Measurements from ENCODE around the gene GLT6D1.

Gene GLT6D1

GRCh38 chr9:135586601-135587109, 52.7 kb downstream of the GLT6D1 start:
- no peaks in the 10 kb centered on the region for H3K4me1 ChIP-seq (ENCODE audit: control insufficient read depth, insufficient read depth, low read length)
- no peaks in the 10 kb centered on the region for H3K9me3 ChIP-seq (ENCODE audit: control insufficient read depth, low read length)
- no peaks in the 10 kb centered on the region for H3K27me3 ChIP-seq (ENCODE audit: control insufficient read depth, insufficient read depth, low read length, poor library complexity, severe bottlenecking)
- no peaks in the 10 kb centered on the region for H3K36me3 ChIP-seq (ENCODE audit: control insufficient read depth, insufficient read depth, low read length)
- no peak overlapping the region for H3K27ac ChIP-seq (ENCODE audit: insufficient read depth, low read depth, low read length, poor library complexity, severe bottlenecking)
- 78 to 79% methylated on average over 15 of the region's 15 CpGs for WGBS, 2 experiments
- no peak overlapping the region for H3K4me3 ChIP-seq (ENCODE audit: insufficient read depth, low read depth, low read length)

GRCh38 chr9:135584934-135585333, 54.4 kb downstream of the GLT6D1 start:
- Histone ChIP-seq H3K27me3 (ENCODE audit: control insufficient read depth, insufficient read depth, low read length, poor library complexity, severe bottlenecking) (no peaks in the 10 kb centered on the region), H3K27ac (ENCODE audit: insufficient read depth, low read depth, low read length, poor library complexity, severe bottlenecking) (no peak overlapping the region), H3K4me3 (ENCODE audit: insufficient read depth, low read depth, low read length) (no peak overlapping the region), H3K4me1 (ENCODE audit: control insufficient read depth, insufficient read depth, low read length) (no peaks in the 10 kb centered on the region), H3K9me3 (ENCODE audit: control insufficient read depth, low read length) (no peaks in the 10 kb centered on the region), H3K36me3 (ENCODE audit: control insufficient read depth, insufficient read depth, low read length) (no peaks in the 10 kb centered on the region)
- 87% methylated on average over 15 to 16 of the region's 16 CpGs for WGBS, 2 experiments

GRCh38 chr9:135584371-135584770, 55.0 kb downstream of the GLT6D1 start:
- H3K27ac ChIP-seq (ENCODE audit: insufficient read depth, low read depth, low read length, poor library complexity, severe bottlenecking): no peak overlapping the region
- no peaks in the 10 kb centered on the region for H3K36me3 ChIP-seq (ENCODE audit: control insufficient read depth, insufficient read depth, low read length)
- 89 to 90% methylated on average over 5 of the region's 5 CpGs for WGBS, 2 experiments
- no peaks in the 10 kb centered on the region for H3K27me3 ChIP-seq (ENCODE audit: control insufficient read depth, insufficient read depth, low read length, poor library complexity, severe bottlenecking)
- no peaks in the 10 kb centered on the region for H3K4me1 ChIP-seq (ENCODE audit: control insufficient read depth, insufficient read depth, low read length)
- no peaks in the 10 kb centered on the region for H3K9me3 ChIP-seq (ENCODE audit: control insufficient read depth, low read length)
- no peak overlapping the region for H3K4me3 ChIP-seq (ENCODE audit: insufficient read depth, low read depth, low read length)

GRCh38 chr9:135583688-135584011, 55.7 kb downstream of the GLT6D1 start:
- Histone ChIP-seq H3K36me3 (ENCODE audit: control insufficient read depth, insufficient read depth, low read length) (no peaks in the 10 kb centered on the region), H3K27ac (ENCODE audit: insufficient read depth, low read depth, low read length, poor library complexity, severe bottlenecking) (no peak overlapping the region), H3K9me3 (ENCODE audit: control insufficient read depth, low read length) (no peaks in the 10 kb centered on the region), H3K4me3 (ENCODE audit: insufficient read depth, low read depth, low read length) (no peak overlapping the region), H3K27me3 (ENCODE audit: control insufficient read depth, insufficient read depth, low read length, poor library complexity, severe bottlenecking) (no peaks in the 10 kb centered on the region), H3K4me1 (ENCODE audit: control insufficient read depth, insufficient read depth, low read length) (no peaks in the 10 kb centered on the region)
- 95 to 97% methylated on average over 16 of the region's 16 CpGs for WGBS, 2 experiments

DNA sequence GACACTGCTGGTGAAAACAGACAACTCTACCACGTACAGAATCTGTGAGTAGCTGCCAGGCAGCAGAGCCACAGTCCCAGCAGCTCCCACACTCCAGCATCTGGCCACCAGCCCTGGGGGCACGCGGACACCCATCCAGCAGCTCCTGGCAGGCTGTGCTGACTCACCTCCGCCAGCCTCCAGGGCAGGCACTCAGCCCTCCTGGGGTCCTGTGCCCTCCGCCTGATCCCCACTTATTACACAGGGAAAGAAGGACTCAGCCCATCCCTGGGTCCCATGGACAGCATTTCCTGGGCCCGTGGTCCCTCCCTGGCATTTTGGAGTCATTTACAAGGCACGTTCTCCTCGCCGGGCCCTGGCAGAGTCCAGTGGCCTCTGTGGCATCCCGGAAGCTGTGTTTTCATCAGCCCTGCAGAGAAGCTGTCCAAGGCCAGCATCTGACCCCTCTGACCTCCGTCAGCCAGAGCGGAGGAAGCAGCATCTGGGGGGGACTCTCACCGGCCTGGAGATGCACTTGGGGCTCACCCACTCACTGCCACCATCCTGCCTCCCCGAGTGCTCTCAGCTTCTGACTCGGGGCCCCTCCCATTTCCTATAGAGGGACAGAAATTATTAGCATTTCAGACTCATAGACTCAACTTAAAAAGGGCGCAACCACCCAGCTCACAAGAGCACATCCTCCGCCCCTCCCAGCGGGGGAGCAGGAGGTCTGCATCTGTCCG, 56.2 kb downstream of the GLT6D1 start:
- H3K27me3 ChIP-seq (ENCODE audit: control insufficient read depth, insufficient read depth, low read length, poor library complexity, severe bottlenecking): no peaks in the 10 kb centered on the region
- no peak overlapping the region for H3K4me3 ChIP-seq (ENCODE audit: insufficient read depth, low read depth, low read length)
- H3K27ac ChIP-seq (ENCODE audit: insufficient read depth, low read depth, low read length, poor library complexity, severe bottlenecking): no peak overlapping the region
- H3K4me1 ChIP-seq (ENCODE audit: control insufficient read depth, insufficient read depth, low read length): no peaks in the 10 kb centered on the region
- WGBS, 2 experiments: 90 to 92% methylated on average over 19 of the region's 19 CpGs
- no peaks in the 10 kb centered on the region for H3K9me3 ChIP-seq (ENCODE audit: control insufficient read depth, low read length)
- H3K36me3 ChIP-seq (ENCODE audit: control insufficient read depth, insufficient read depth, low read length): no peaks in the 10 kb centered on the region

DNA sequence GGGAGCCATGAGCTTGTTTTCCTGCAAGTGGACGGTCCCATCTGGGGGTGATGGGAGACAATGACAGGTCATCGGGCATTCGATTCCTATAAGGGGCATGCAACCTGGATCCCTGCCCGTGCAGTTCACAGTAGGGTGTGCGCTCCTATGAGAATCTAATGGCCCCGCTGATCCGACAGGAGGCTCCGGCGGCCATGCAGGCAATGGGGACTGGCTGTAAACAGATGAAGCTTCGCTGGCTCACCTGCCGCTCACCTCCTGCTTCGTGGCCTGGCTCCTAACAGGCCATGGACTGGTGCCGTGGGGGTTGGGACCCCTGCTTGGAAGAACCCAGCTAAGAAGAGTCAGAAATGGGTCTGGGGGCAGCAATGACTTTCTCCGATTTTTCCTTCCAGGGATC, 56.8 kb downstream of the GLT6D1 start:
- 95 to 96% methylated on average over 14 of the region's 14 CpGs for WGBS, 2 experiments
- Histone ChIP-seq H3K4me1 (ENCODE audit: control insufficient read depth, insufficient read depth, low read length) (no peaks in the 10 kb centered on the region), H3K9me3 (ENCODE audit: control insufficient read depth, low read length) (no peaks in the 10 kb centered on the region), H3K27me3 (ENCODE audit: control insufficient read depth, insufficient read depth, low read length, poor library complexity, severe bottlenecking) (no peaks in the 10 kb centered on the region), H3K27ac (ENCODE audit: insufficient read depth, low read depth, low read length, poor library complexity, severe bottlenecking) (no peak overlapping the region), H3K4me3 (ENCODE audit: insufficient read depth, low read depth, low read length) (no peak overlapping the region), H3K36me3 (ENCODE audit: control insufficient read depth, insufficient read depth, low read length) (no peaks in the 10 kb centered on the region)

DNA sequence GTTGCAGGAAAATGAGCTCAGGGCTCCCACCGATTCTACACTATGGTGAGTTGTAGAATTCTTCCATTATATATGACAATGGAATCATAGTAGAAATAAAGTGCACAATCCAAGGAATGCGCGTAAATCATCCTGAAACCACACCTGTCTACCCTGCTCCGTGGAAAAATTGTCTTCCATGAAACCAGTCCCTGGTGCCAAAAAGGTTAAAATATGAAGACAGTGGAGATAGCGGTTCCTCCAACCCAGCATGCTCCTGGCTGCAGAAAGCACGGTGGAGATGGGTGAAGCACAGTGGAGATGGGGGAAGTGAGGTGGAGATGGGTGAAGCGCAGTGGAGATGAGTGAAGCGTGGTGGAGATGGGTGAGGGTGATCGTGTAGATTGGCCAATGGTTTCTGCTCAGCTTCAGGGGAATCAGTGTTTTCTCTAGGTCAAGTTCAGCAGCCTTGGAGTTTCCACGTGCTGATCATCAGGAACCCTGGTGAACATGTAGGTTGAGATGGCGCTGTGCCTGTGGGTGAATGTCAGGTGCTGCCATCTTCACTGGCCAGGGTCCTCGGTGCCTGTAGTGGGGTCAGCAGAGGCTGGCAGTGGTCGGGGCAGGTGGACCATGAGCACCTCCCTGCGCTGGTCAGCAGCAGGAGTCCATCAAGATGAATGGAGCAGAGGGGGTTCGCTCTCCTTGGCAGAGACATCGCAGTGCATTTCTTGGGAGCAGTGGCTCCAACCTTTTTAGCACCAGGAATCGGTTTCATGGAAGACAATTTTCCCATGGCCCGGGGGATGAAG, 57.5 kb downstream of the GLT6D1 start:
- Histone ChIP-seq H3K4me1 (ENCODE audit: control insufficient read depth, insufficient read depth, low read length) (no peaks in the 10 kb centered on the region), H3K4me3 (ENCODE audit: insufficient read depth, low read depth, low read length) (no peak overlapping the region), H3K27me3 (ENCODE audit: control insufficient read depth, insufficient read depth, low read length, poor library complexity, severe bottlenecking) (no peaks in the 10 kb centered on the region), H3K36me3 (ENCODE audit: control insufficient read depth, insufficient read depth, low read length) (no peaks in the 10 kb centered on the region), H3K9me3 (ENCODE audit: control insufficient read depth, low read length) (no peaks in the 10 kb centered on the region), H3K27ac (ENCODE audit: insufficient read depth, low read depth, low read length, poor library complexity, severe bottlenecking) (no peak overlapping the region)
- 93 to 95% methylated on average over 17 to 18 of the region's 18 CpGs for WGBS, 2 experiments

DNA sequence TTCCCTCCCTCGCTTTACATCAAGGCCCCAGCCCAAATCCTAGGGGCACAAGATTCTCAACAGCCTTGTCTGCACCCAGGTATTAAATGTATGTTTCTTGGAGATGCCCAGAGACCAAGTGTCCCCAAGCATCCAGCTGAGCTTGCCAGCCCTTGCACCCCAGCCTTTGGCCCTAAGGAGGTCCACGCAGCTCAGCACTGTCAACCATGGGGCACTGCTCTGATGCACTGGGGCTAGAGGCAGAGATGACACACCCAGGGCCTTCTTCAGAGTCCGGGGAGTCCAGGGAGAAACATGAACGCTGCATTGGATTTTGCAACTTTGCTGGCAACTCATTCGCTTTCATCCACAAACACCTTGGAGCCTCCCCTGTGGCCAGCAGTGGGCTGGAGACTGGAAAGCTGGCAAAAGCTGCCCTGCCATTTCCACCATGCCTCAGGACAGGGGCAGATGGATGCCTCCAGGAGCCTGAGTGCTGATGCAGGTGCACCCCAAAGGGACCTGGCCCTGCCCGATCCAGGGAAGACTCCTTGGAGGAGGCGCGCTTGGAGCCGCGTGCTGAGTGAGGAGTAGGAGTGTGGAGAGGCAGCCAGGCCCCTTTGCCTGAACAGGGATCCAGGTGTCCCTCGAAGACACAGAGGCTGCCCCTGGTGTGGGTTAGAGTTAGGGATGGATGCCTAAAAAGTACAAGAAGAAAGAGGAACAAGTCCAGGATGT, 58.5 kb downstream of the GLT6D1 start:
- no peaks in the 10 kb centered on the region for H3K36me3 ChIP-seq (ENCODE audit: control insufficient read depth, insufficient read depth, low read length)
- no peaks in the 10 kb centered on the region for H3K9me3 ChIP-seq (ENCODE audit: control insufficient read depth, low read length)
- H3K27ac ChIP-seq (ENCODE audit: insufficient read depth, low read depth, low read length, poor library complexity, severe bottlenecking): no peak overlapping the region
- no peaks in the 10 kb centered on the region for H3K4me1 ChIP-seq (ENCODE audit: control insufficient read depth, insufficient read depth, low read length)
- WGBS, 2 experiments: 95% methylated on average over 11 of the region's 11 CpGs
- H3K4me3 ChIP-seq (ENCODE audit: insufficient read depth, low read depth, low read length): no peak overlapping the region
- no peaks in the 10 kb centered on the region for H3K27me3 ChIP-seq (ENCODE audit: control insufficient read depth, insufficient read depth, low read length, poor library complexity, severe bottlenecking)

DNA sequence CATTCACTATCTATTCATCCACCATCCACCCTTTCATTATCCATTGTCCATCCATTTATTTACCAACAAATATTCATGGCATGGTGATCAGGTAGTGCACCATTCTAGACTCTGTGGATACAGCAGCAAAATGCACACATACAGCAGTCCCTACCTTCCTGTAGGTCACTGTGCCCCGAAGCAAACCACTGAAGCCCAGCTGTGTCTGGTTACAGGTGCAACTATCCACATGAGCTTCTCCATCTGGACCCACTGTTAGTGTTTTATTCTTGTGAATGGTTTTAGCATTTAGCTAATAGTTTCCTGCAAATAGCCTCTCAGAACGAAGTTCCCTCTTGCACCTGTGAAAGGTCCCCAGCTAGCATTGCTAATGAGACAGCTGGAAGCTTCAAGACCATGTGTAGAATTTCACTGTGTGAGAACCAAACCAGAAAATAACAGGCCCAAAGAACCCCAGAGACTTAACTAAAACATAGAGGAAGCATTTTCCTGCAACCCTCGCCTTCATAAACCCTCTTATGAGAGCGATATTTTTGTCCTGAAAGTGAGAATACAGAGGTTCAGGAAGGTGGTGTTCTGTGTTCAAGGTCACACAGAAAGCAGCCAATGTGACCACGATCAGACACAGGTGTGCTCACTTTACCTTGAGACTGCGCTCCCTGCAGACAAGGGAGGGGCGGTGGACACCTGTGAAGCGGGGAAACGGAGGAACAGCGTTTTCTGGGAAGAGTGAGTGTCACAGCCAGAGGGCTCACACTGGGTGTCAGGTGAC, 59.3 kb downstream of the GLT6D1 start:
- Histone ChIP-seq H3K4me1 (ENCODE audit: control insufficient read depth, insufficient read depth, low read length) (no peaks in the 10 kb centered on the region), H3K27me3 (ENCODE audit: control insufficient read depth, insufficient read depth, low read length, poor library complexity, severe bottlenecking) (no peaks in the 10 kb centered on the region), H3K36me3 (ENCODE audit: control insufficient read depth, insufficient read depth, low read length) (no peaks in the 10 kb centered on the region), H3K4me3 (ENCODE audit: insufficient read depth, low read depth, low read length) (no peak overlapping the region), H3K9me3 (ENCODE audit: control insufficient read depth, low read length) (no peaks in the 10 kb centered on the region), H3K27ac (ENCODE audit: insufficient read depth, low read depth, low read length, poor library complexity, severe bottlenecking) (no peak overlapping the region)
- 79 to 81% methylated on average over 10 of the region's 10 CpGs for WGBS, 2 experiments

Measured in ectodermal cell (in vitro differentiated cells).